Kidney (tissue), 14 donors: ENCODE results near the gene KLF2. TPM values are rescaled to one million over a fixed set of nuclear protein-coding genes. Genes with fewer than 3 reads are reported as not detected.
"Not testable (repeated sequence)": the region's sequence is repeated elsewhere in the genome, so short reads cannot be mapped to it uniquely, and the experiment has no call there.

Experiments used
- DNase-seq, 5 donors: peaks; one replicate each; pipeline ENCODE4 v3.0.0-alpha.2; 2013 to 2020
- FAIRE-seq: peaks from 2 replicates; lab custom pipeline; 2012; peaks lifted over from hg19 to GRCh38; lab: Jason Lieb, UNC
- H3K27ac ChIP-seq, 2 donors: one replicate each; pipeline ENCODE4 v1.7.0; 2013; ENCODE audit warnings: low read depth in 2 of 2, low read length in 2 of 2, inconsistent platforms in 1 of 2
- H3K27me3 ChIP-seq: one replicate; pipeline ENCODE4 v1.7.1; 2013; ENCODE audit warnings: low read length, inconsistent platforms; ENCODE audit not compliant: control insufficient read depth, insufficient read depth
- H3K36me3 ChIP-seq, 3 donors: one replicate each; pipeline versions ENCODE4 v1.7.0 to v1.7.1; 2013; ENCODE audit warnings: low read length in 3 of 3, control low read depth in 1 of 3, inconsistent platforms in 1 of 3; ENCODE audit not compliant: insufficient read depth in 3 of 3, control insufficient read depth in 2 of 3
- H3K4me1 ChIP-seq, 3 donors: one replicate each; pipeline versions ENCODE4 v1.7.0 to v1.7.1; 2013; ENCODE audit warnings: low read length in 3 of 3, inconsistent platforms in 1 of 3, low read depth in 1 of 3; ENCODE audit not compliant: control insufficient read depth in 2 of 3, insufficient read depth in 2 of 3
- H3K4me3 ChIP-seq, 3 donors: one replicate each; pipeline versions ENCODE4 v1.7.0 to v1.8.1; 2013; ENCODE audit warnings: low read length in 3 of 3, control low read depth in 1 of 3, inconsistent platforms in 1 of 3
- H3K9ac ChIP-seq, 3 donors: one replicate each; pipeline versions ENCODE4 v1.7.0 to v1.7.1; 2013; ENCODE audit warnings: low read length in 3 of 3, control low read depth in 1 of 3, inconsistent platforms in 1 of 3
- H3K9me3 ChIP-seq, 3 donors: one replicate each; pipeline versions ENCODE4 v1.7.0 to v1.7.1; 2013; ENCODE audit warnings: low read length in 3 of 3, control low read depth in 1 of 3, inconsistent platforms in 1 of 3; ENCODE audit not compliant: control insufficient read depth in 2 of 3, insufficient read depth in 1 of 3
- CTCF ChIP-seq: IDR thresholded peaks from 3 replicates; pipeline ENCODE4 v1.5.1; 2012; ENCODE audit warnings: mild to moderate bottlenecking, moderate library complexity, borderline replicate concordance; ENCODE audit not compliant: insufficient read depth; ENCODE audit errors: extremely low read depth
- intact Hi-C: fragments of 100-400 bp; cut with DNase I; formaldehyde crosslinking; loops from one replicate; pipeline ENCODE4 v1.11.1; 2022
- polyA plus RNA-seq: library from polyadenylated mRNA; stranded (reverse); fragments of 350-450 nt; fragmentation: Illumina TruSeq; extraction: RNeasy Lipid Tissue Mini Kit (QIAGEN cat#74804); gene quantifications from one replicate; pipeline ENCODE4 v1.2.3, GENCODE V29; 2014; ENCODE audit warnings: low read depth, low replicate concordance; ENCODE audit not compliant: insufficient read depth
- total RNA-seq: library from RNA; stranded (reverse); fragmentation: NEBNext Ultra II Directional; extraction: Animal tissue kit (Norgen Biotek cat#: 25700); gene quantifications from one replicate; pipeline ENCODE4 v1.2.1, GENCODE V29; 2021
- donor health status: control.
- donor health status: control.
- donor health status: control.
- donor health status: control.
- donor health status: control.
- donor health status: DM: yes; HTN: yes; CAD: no.
- donor health status: Normal renal cell carcinoma (clear cell type).

The KLF2 gene
- total and polyA plus RNA-seq, 2 donors from 2014 or later = 114 to 131 TPM

DNA sequence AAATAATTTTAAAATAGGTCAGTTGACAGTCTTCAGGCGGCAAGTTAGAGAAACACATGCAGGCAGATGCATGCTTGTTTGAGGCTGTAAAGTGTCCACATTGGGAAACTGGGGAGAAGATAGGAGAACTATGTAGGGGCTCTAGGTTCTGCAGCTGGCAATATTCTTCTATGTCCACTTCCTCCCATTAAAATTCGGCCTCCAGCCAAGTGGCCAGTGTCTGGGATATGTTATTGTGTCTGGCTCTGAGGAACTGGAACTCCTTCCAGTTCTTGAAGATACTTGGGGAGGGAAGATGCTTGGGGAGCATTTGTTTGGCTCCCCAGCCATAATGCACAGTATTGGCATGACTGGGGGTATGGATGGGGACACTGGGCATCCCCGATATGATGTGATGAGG, 20.9 kb upstream of the KLF2 start:
- Histone ChIP-seq H3K9ac (no peak overlapping the region), H3K4me3 (no peak overlapping the region), H3K9me3 (no peaks in the 10 kb centered on the region), H3K27ac (no peak overlapping the region), H3K27me3 (no peaks in the 10 kb centered on the region), H3K36me3 (no peaks in the 10 kb centered on the region), H3K4me1 (no peaks in the 10 kb centered on the region)
- intact Hi-C loops = no loop called here
- no peak for FAIRE-seq
- TF ChIP-seq CTCF = no peak
- peak in 1 of 5 donors; percentile 33 for DNase-seq

GRCh38 chr19:16304511-16304910, 20.1 kb upstream of the KLF2 start:
- intact Hi-C loops, H3K4me3 ChIP-seq, H3K27me3 ChIP-seq, DNase-seq, H3K27ac ChIP-seq, FAIRE-seq, H3K36me3 ChIP-seq, H3K4me1 ChIP-seq, H3K9ac ChIP-seq, H3K9me3 ChIP-seq: not testable (repeated sequence)

DNA sequence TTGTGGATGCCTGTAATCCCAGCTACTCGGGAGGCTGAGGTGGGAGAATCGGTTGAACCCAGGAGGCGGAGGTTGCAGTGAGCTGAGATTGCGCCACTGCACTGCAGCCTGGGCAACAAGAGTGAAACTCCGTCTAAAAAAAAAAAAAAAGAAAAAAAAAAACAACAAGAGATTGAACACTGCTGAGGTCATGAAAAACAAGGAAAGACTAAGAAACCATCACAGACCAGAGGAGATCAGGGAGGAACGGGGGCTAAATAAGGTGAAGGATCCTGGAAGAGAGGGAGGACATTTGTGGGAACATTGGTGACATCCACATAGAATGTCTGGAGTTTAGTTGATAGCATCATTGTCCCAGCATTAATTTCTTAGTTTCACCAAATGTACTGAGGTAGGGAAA, 19.6 kb upstream of the KLF2 start:
- DNase-seq, H3K4me1 ChIP-seq, H3K36me3 ChIP-seq, intact Hi-C loops, H3K27me3 ChIP-seq, FAIRE-seq, H3K27ac ChIP-seq, H3K9me3 ChIP-seq, H3K9ac ChIP-seq, H3K4me3 ChIP-seq: not testable (repeated sequence)

DNA sequence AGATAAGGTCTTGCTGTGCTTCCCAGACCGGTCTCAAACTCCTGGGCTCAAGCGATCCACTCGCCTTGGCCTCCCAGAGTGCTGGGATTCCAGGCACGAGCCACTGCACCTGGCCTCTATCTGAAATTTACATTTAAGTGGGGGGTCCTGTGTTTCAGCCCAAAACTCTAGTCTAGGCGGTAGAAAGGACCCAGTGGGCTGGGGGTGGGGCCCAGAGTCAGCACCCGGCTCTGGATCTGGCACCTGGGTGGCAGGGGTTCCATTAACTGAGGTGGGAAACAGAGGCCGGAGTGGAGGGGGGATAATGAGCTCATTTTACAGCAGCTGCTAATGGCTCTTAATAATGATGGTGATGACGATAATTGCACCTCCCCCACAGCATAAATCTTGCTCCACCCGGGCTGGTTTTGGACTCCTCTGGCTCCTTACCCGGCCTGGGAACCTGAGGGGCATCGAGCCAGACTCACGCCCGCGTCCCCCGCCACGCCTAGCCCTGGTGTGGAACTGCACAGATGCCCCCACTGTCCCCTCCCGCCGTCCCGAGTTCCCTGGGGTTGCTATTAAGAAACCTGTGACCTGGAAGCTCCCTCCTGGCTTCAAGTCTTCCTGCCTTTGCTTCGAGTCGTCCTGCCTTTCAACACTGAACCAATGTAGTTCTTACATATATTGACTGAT, 17.8 kb upstream of the KLF2 start:
- Histone ChIP-seq H3K9me3 (no peaks in the 10 kb centered on the region), H3K27ac (no peak overlapping the region), H3K4me1 (no peaks in the 10 kb centered on the region), H3K9ac (no peak overlapping the region), H3K36me3 (no peaks in the 10 kb centered on the region), H3K4me3 (no peak overlapping the region), H3K27me3 (no peaks in the 10 kb centered on the region)
- no peak for FAIRE-seq
- intact Hi-C loops = no loop called here
- TF ChIP-seq CTCF = no peak
- DNase-seq = peak in 1 of 5 donors; percentile 52
